GM18517 (cell line): ENCODE measurements around the gene RB1.

Experiments
- ATAC-seq: cut with Tn5 transposase; IDR thresholded peaks from one replicate; pipeline ENCODE4 v1.9.1; 2021; ENCODE audit warnings: mild to moderate bottlenecking, moderate library complexity; ENCODE audit not compliant: unreplicated experiment

The RB1 gene

GRCh38 chr13:48303359-48304142 is at the start of gene RB1:
TSS of gene RB1 (plus strand) at chr13:48303751. CDS start at chr13:48303913, 162 bp downstream.
- ATAC-seq, result peak; percentile 55

GRCh38 chr13:48253849-48254248 is 49.7 kb upstream of the RB1 start:
- ATAC-seq, result no peak

DNA sequence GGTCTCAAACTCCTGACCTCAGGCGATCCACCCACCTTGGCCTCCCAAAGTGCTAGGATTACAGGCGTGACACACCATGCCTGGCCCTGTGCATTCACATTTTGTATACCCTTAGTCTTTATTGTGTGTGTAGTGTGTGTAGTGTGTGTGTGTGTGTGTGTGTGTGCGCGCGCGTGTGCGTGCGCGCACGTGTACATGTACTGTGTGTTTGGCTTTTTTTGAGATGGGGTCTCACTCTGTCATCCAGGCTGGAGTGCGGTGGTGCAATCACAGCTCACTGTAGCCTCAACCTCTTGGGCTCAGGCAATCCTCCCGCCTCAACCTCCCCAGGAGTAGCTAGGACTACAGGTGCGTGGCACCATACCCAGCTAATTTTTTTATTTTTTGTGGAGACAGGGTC is 48.5 kb upstream of the RB1 start:
- ATAC-seq, result no peak

- ATAC-seq, result no peak
These were observed 47.6 kb upstream of the RB1 start for GRCh38 chr13:48255954-48256353.

DNA sequence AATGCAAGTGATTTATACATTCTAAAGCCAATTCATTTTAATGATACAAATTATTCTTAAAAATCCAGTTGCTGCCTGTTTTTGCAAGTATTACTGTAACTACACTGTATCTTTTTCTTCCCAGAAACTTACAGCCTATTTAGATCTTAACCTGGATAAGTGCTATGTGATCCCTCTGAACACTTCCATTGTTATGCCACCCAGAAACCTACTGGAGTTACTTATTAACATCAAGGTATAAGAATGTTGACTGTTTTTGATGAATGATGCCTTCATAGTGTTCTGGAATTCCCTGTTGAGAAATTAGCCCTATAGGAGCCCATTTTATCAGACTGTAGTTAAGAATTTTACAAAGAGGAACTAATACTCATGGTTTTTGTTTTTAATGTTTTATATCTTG is 45.5 kb upstream of the RB1 start:
- no peak for ATAC-seq

GRCh38 chr13:48258430-48258829 is 45.1 kb upstream of the RB1 start:
- no peak for ATAC-seq

- no peak for ATAC-seq
These were observed 42.6 kb upstream of the RB1 start for GRCh38 chr13:48260970-48261369.

DNA sequence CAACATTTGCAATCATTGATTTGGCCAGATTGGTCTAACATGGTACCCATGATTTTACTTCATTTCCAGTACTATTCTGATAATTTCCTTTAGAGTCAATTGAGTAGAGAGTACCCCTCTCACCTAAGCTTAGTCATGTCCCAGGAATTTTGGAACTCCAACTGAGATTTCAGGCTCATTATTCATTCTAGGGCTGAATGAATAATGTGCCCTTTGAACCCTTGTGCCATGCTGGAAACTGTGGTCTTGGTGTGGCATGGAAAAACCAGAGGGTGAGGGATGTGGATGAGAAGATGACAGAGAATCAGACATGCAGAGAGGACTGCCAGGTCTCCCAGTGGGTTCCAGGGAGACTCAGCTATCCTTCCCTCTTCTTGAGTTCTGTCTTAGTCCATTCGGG is 40.4 kb upstream of the RB1 start:
- no peak for ATAC-seq

- ATAC-seq, result no peak
These were observed 39.5 kb upstream of the RB1 start for GRCh38 chr13:48264058-48264457.

GRCh38 chr13:48265217-48265815 is 38.2 kb upstream of the RB1 start:
- ATAC-seq, result peak; percentile 53

DNA sequence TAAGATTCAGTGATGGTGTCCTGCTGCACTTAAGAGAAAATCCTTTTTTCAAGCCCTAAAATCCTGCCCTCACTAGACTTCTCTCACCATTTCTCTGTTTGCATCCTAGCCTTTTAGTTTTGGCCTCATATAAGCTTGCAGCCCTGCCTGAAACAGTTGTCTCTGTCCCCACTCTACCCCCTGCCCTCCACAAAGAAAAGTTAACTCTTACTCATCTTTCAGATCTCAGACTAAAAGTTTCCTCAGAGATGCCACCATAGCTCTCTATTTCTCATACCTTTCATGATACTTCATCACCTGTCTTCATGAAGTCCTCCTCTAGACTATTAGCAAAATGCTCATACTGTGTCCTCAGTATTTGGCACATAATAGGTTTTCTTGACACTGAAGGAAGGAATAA is 37.4 kb upstream of the RB1 start:
- ATAC-seq, result no peak

- no peak for ATAC-seq
These were observed 36.6 kb upstream of the RB1 start for GRCh38 chr13:48266701-48267639.

GRCh38 chr13:48268019-48268418 is 35.5 kb upstream of the RB1 start:
- no peak for ATAC-seq

GRCh38 chr13:48273346-48273745 is 30.2 kb upstream of the RB1 start:
- ATAC-seq, result no peak

- ATAC-seq, result no peak
These were observed 28.0 kb upstream of the RB1 start for GRCh38 chr13:48275507-48275906.

DNA sequence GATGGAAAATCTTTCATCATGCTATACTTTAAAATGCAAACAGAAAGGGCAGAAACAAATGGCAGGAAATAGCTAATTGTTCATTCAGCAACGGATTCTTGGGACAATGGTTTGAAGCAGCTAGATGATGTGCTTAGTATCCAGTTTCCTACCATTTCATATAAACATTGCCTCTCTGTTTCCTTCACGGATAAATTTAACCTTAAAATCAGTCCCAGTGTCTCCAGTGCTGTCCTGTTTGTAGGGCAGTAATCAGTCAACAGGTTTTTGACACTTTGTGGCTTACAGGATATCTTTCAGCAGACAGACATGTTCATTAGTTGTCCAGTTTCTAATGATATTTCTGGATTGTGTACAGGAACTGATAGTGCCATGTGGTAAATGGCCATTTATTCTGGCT is 24.7 kb upstream of the RB1 start:
- ATAC-seq, result no peak

DNA sequence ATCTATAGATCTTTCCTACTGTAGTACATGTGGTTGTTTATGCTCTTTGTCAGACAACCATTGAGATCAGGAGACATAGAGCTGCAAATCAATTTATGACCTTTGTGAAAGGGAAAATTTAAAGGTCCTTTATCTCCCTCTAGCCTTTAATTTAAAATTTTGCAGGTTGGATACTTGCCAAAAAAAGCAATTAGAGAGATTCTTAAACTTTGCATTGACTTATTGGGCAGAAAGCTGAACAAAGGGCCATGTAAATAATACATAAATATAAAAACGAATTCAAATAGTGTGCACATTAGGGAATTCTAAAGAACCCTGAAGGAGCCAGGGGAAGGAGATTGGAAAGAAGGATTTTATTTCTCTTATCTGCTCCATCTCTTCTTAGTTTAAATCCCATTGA is 22.0 kb upstream of the RB1 start:
- ATAC-seq, result no peak

- ATAC-seq, result no peak
These were observed 11.8 kb upstream of the RB1 start for GRCh38 chr13:48291730-48292129.

DNA sequence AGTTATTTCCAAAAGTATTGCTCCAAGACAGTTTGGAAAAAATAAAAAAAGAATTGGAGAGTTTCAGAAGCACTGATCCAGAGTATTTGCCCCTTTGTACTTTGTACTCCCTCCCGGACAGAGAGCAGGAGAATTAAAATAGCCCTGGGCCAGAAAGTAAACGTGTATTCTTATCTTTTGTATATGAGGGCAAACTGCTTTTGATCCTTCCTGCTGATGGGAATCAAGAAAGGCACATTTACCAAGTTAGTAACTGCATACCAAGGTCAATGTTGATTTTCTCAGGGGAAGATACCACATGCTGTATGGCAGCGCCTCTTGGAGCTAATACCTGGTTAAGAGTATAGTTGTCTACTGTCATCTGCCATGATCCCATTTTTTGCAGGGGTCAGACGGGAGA is 10.9 kb upstream of the RB1 start:
- ATAC-seq, result no peak

GRCh38 chr13:48294653-48295052 is 8.9 kb upstream of the RB1 start:
- ATAC-seq, result no peak

DNA sequence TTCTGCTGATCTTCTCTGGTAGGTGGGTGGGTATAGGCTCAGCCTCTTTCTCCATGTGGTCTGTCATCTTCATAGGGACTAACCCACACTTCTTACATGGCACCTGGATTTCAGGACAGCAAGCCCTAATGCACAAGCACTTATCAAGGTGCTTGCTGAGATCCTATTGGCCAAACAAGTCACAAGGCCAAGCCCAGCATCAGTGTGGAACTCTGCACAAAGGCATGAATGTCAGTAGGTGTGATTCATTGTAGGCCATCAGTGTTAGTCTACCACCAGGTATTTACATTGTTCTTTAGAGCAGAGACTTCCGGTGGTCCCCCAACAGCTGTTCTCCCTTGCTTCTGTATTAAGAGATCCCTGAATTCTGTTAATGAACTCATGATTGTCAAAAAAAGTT is 8.3 kb upstream of the RB1 start:
- ATAC-seq, result no peak

DNA sequence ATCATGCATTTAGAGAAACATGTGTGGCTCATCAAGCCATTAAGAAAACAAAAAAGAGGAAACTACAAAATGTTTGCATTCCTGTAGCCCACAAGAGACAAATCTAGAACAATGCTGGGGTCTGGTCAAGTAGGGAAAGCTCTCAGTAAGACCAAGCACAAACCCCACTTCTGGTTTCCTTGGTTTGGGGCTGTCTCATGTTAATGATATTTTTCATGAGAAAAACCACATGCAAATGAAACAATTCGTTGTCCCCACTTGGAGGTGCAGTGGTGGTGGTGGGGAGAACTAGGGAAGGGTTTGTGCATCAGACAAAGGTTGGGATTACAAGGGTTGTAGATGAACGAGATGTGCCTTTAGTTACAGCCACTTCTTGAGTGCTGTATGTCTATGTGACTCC is 7.0 kb upstream of the RB1 start:
- no peak for ATAC-seq
